Loucy (cell line): ENCODE results near the gene LHFPL2.
A peak's percentile ranks its signal among the peaks of the same experiment; 100 is the strongest.

Source experiments
- H2AFZ ChIP-seq: fragments of 200-600 bp; sonication (generic); 2 replicates; pipeline ENCODE4 v1.6.0; 2016; ENCODE audit warnings: antibody characterized with exemption, mild to moderate bottlenecking, low read length, moderate library complexity
- H3F3A ChIP-seq: fragments of 200-600 bp; 2 replicates; pipeline ENCODE4 v1.6.0; 2016; ENCODE audit warnings: antibody characterized with exemption, low read depth, mild to moderate bottlenecking
- H3K27me3 ChIP-seq: fragments of 200-600 bp; sonication (generic); 2 replicates; pipeline ENCODE4 v1.6.1; 2014; ENCODE audit warnings: low read length, mild to moderate bottlenecking; ENCODE audit not compliant: insufficient read depth, poor library complexity, severe bottlenecking
- H3K36me3 ChIP-seq: fragments of 200-600 bp; sonication (generic); 2 replicates; pipeline ENCODE4 v1.6.1; 2016; ENCODE audit warnings: low read length; ENCODE audit not compliant: insufficient read depth
- H3K4me1 ChIP-seq: fragments of 200-600 bp; sonication (generic); 2 replicates; pipeline ENCODE4 v1.5.1; 2014; ENCODE audit warnings: low read length, mild to moderate bottlenecking; ENCODE audit not compliant: insufficient read depth, poor library complexity, severe bottlenecking
- H3K4me2 ChIP-seq: fragments of 200-600 bp; sonication (generic); 2 replicates; pipeline ENCODE4 v1.6.0; 2014; ENCODE audit warnings: antibody characterized with exemption, low read length, low read depth, mild to moderate bottlenecking; ENCODE audit not compliant: poor library complexity, severe bottlenecking
- H3K4me3 ChIP-seq: fragments of 200-600 bp; sonication (generic); 2 replicates; pipeline ENCODE4 v1.5.1; 2014; ENCODE audit warnings: low read length, mild to moderate bottlenecking, mixed read lengths; ENCODE audit not compliant: poor library complexity, severe bottlenecking
- H3K79me2 ChIP-seq: fragments of 200-600 bp; sonication (generic); 2 replicates; pipeline ENCODE4 v1.6.1; 2014; ENCODE audit warnings: low read length; ENCODE audit not compliant: insufficient read depth
- H3K9ac ChIP-seq: fragments of 200-600 bp; sonication (generic); 2 replicates; pipeline ENCODE4 v1.6.0; 2014; ENCODE audit warnings: mild to moderate bottlenecking, low read depth, low read length, moderate library complexity; ENCODE audit not compliant: poor library complexity, severe bottlenecking
- H3K9me2 ChIP-seq: fragments of 200-600 bp; sonication (generic); replicated peaks from 2 replicates; pipeline ENCODE4 v1.6.1; 2016; ENCODE audit warnings: low read depth, low read length, mixed read lengths
- H3K9me3 ChIP-seq: fragments of 200-600 bp; sonication (generic); 2 replicates; pipeline ENCODE4 v1.6.1; 2014; ENCODE audit warnings: mild to moderate bottlenecking, antibody characterized with exemption, low read length, low read depth; ENCODE audit not compliant: insufficient read depth
- H4K20me1 ChIP-seq: fragments of 200-600 bp; sonication (generic); 2 replicates; pipeline ENCODE4 v1.6.0; 2014; ENCODE audit warnings: antibody characterized with exemption, low read length, mild to moderate bottlenecking; ENCODE audit not compliant: insufficient read depth, poor library complexity, severe bottlenecking
- EZH2phosphoT487 ChIP-seq: fragments of 200-600 bp; IDR thresholded peaks from 2 replicates; pipeline ENCODE4 v1.6.1; 2018; ENCODE audit warnings: antibody characterized with exemption, mild to moderate bottlenecking, moderate library complexity, borderline replicate concordance
- TF ChIP-seq, protein P1 (sequence below): fragments of 200-600 bp; sonication (generic); conservative IDR thresholded peaks from 2 replicates; pipeline ENCODE4 v1.5.1; 2014; ENCODE audit warnings: mild to moderate bottlenecking, antibody characterized with exemption, low read length

Gene LHFPL2

DNA sequence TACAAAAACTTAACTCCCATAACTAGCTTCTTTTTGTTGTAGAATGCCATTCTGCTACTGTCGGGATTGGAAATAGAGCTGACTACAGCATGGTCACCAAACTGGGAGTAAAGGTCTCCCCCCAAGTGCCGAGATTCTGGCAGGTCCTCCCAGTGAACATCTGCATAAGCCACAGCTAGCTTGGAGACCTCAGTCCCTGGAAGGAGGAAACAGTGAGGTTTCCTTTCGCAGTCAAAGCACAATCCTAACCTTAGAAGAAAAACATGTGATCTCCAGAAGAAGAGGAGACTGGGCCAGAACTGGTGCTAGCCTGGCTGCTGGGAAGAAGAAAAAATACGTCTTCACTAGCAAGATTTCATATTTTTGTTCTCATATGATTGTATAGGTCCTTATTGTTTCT is 160.7 kb downstream of the LHFPL2 start:
- Histone ChIP-seq H3K36me3 (peaks cover 23% of the 10 kb centered on the region; the same call in 1 of the 2 replicates), H3K9ac (peak overlapping the region; percentile 6)

DNA sequence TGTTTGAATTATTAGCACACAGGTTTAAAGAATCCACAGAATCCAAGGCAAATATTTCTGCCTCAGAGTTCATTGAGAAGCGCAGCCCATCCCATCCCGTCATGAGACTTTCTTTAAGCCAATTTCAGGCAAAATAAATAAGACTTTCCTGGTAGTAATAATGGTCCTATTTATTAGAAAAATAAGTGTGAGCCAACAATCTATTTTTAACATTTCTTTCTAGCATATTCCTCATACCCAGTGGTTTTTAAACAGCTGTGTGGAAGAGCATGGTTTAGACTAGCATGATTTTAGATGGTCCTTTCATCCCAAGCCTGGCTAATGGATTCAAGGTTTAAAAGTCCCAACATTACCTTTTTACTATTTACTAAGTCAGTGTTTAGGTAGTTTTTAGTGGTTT is 162.4 kb downstream of the LHFPL2 start:
- Histone ChIP-seq H3F3A (peaks cover 17% of the 10 kb centered on the region), H3K9me2 (no peaks in the 10 kb centered on the region)

More for the DNA sequence above, 160.7 kb downstream of the LHFPL2 start:
- Histone ChIP-seq H3K9me2 (no peaks in the 10 kb centered on the region), H3K9me3 (no peaks in the 10 kb centered on the region), H3K27me3 (no peaks in the 10 kb centered on the region), H3K4me2 (peak overlapping the region; percentile 1), H4K20me1 (no peaks in the 10 kb centered on the region), H2AFZ (no peak overlapping the region), H3K4me1 (peaks cover 54% of the 10 kb centered on the region), H3K79me2 (peaks cover 8% of the 10 kb centered on the region; the same call in 1 of the 2 replicates), H3K4me3 (no peak overlapping the region), H3F3A (peaks cover 17% of the 10 kb centered on the region)
- no peak for TF ChIP-seq EZH2phosphoT487
- TF ChIP-seq, protein P1, sequence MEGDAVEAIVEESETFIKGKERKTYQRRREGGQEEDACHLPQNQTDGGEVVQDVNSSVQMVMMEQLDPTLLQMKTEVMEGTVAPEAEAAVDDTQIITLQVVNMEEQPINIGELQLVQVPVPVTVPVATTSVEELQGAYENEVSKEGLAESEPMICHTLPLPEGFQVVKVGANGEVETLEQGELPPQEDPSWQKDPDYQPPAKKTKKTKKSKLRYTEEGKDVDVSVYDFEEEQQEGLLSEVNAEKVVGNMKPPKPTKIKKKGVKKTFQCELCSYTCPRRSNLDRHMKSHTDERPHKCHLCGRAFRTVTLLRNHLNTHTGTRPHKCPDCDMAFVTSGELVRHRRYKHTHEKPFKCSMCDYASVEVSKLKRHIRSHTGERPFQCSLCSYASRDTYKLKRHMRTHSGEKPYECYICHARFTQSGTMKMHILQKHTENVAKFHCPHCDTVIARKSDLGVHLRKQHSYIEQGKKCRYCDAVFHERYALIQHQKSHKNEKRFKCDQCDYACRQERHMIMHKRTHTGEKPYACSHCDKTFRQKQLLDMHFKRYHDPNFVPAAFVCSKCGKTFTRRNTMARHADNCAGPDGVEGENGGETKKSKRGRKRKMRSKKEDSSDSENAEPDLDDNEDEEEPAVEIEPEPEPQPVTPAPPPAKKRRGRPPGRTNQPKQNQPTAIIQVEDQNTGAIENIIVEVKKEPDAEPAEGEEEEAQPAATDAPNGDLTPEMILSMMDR: no peak

DNA sequence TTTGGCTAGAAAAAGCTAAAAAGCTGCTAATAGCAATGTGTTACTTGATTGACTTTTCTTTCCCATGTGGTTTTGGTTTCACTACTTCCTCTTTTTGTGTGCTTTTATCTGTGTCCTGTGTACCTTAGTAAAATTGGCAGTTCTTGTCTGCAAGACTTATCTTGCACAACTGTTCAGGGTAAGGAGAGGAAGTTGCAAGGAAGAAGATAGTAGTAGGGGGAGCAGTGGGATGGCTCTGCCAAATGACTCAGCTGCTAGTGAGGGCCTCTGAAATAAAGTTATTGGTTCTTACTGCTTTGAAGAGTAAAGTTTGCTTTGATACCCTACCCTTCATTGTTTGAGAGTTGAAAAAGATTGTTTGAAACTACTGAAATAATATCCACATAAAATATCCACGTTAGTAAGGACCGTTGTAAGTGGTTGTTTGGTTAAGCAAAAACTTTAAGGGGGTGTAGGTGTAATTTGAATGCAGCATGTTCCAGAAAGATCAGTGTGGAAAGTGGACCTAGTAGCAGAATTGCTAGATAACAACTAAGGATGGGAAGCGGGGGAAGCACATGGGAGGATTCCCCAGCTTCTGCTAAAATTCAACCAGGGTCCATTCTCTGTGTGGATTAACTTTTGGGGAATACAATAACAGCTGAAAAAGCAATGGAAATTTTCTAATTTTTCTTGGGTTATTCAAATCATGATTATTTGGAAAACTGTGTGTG is 164.6 kb downstream of the LHFPL2 start:
- Histone ChIP-seq H3K9me3 (no peaks in the 10 kb centered on the region), H3F3A (peaks cover 17% of the 10 kb centered on the region), H4K20me1 (no peaks in the 10 kb centered on the region), H3K27me3 (no peaks in the 10 kb centered on the region), H3K9me2 (no peaks in the 10 kb centered on the region), H3K4me3 (peak overlapping the region; percentile 53), H3K4me2 (peak overlapping the region; percentile 77), H3K4me1 (peaks cover 54% of the 10 kb centered on the region), H3K79me2 (no peaks in the 10 kb centered on the region), H3K9ac (peak overlapping the region; percentile 65), H2AFZ (no peak overlapping the region), H3K36me3 (peaks cover 23% of the 10 kb centered on the region; the same call in 1 of the 2 replicates)
- TF ChIP-seq, protein P1: no peak
- no peak for TF ChIP-seq EZH2phosphoT487

More for the DNA sequence above, 162.4 kb downstream of the LHFPL2 start:
- Histone ChIP-seq H3K4me3 (no peak overlapping the region), H3K4me1 (peaks cover 57% of the 10 kb centered on the region), H4K20me1 (no peaks in the 10 kb centered on the region), H3K4me2 (no peak overlapping the region), H3K36me3 (peaks cover 23% of the 10 kb centered on the region; the same call in 1 of the 2 replicates), H3K9ac (no peak overlapping the region), H3K9me3 (no peaks in the 10 kb centered on the region), H2AFZ (no peak overlapping the region), H3K27me3 (no peaks in the 10 kb centered on the region), H3K79me2 (0 out of 2 replicates have a peak, but pooled peaks cover 1% of the 10 kb centered on the region)
- TF ChIP-seq, protein P1: no peak
- TF ChIP-seq EZH2phosphoT487: no peak
